Gastroesophageal sphincter (tissue), 3 donors: ENCODE data around the gene GXYLT2.

Source experiments
- POLR2A ChIP-seq, 2 donors: fragments of 450-650 bp; IDR thresholded peaks; one replicate each; pipeline ENCODE4 v1.6.1; 2017; ENCODE audit warnings: antibody characterized with exemption in 2 of 2, mild to moderate bottlenecking in 2 of 2, moderate library complexity in 1 of 2
- TF ChIP-seq, protein P1 (sequence below), 4 experiments: fragments of 200-600 bp in 2 of 4; fragments of 450-650 bp in 2 of 4; sonication (generic) in 1 of 4; IDR thresholded peaks; one replicate each; pipeline ENCODE4 v1.5.1; 2017 to 2019; ENCODE audit warnings: antibody characterized with exemption in 4 of 4, mild to moderate bottlenecking in 2 of 4, moderate library complexity in 2 of 4

DNA sequence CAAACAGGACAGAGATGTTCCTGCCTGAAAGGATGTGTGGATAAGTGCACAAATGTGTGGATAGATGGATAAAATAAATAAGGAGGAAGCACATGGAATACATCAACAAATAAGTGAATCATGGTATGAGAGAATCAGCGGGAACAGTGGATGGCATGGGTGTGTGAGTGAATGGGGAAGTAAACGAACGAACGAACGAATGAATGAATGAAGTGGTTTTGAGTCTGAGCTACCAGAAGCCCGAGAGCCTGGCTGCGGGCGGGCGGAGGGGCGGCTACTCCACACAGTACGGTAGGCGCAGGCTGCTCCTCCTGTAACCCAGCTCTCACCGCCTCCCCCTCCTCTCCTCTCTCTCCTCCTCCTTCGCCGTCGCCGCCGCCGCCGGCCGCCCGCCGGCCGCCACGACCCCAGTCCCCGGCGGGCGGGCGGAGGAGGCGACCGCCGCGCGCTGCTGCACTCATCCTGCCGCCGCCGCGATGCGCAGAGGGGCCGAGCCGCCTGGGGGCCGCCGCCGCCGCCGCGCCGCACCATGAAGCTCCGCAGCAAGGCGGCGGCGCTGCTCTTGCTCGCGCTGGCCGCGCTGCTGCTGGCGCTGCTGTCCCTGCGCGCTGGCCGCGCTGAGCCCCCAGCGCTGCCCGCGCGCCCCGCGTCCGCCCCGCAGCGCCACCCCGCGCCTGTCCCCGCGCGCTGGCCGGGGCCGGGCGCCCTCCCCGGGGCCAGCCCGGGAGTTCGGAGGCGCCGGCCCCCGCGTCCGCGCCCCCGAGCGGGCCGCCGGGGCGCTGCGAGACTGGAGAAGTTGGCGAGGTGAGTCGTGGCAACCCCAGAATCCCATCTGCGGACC is at the start of gene GXYLT2:
- TF ChIP-seq, protein P1, sequence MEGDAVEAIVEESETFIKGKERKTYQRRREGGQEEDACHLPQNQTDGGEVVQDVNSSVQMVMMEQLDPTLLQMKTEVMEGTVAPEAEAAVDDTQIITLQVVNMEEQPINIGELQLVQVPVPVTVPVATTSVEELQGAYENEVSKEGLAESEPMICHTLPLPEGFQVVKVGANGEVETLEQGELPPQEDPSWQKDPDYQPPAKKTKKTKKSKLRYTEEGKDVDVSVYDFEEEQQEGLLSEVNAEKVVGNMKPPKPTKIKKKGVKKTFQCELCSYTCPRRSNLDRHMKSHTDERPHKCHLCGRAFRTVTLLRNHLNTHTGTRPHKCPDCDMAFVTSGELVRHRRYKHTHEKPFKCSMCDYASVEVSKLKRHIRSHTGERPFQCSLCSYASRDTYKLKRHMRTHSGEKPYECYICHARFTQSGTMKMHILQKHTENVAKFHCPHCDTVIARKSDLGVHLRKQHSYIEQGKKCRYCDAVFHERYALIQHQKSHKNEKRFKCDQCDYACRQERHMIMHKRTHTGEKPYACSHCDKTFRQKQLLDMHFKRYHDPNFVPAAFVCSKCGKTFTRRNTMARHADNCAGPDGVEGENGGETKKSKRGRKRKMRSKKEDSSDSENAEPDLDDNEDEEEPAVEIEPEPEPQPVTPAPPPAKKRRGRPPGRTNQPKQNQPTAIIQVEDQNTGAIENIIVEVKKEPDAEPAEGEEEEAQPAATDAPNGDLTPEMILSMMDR (IDR thresholded peaks at IDR 0.05), result peak in 1 of 4 experiments; percentile 16
- TF ChIP-seq POLR2A (IDR thresholded peaks at IDR 0.05), result peak in 1 of 2 donors; percentile 23
